Astrocyte (in vitro differentiated cells and primary cell): Measurements from ENCODE around the gene EPS8. TPM values are rescaled to one million over a fixed set of nuclear protein-coding genes. Genes with fewer than 3 reads are reported as not detected.

ENCODE experiments used
- DNase-seq: peaks from one replicate; pipeline ENCODE4 v3.0.0-alpha.2; 2010; ENCODE audit warnings: low read depth
- FAIRE-seq: peaks from 2 replicates; lab custom pipeline; 2011; peaks lifted over from hg19 to GRCh38; lab: Jason Lieb, UNC
- H2AFZ ChIP-seq: 2 replicates; pipeline ENCODE4 v1.6.0; 2012; ENCODE audit warnings: low read depth, low read length, inconsistent platforms
- H3K27ac ChIP-seq: 2 replicates; pipeline ENCODE4 v1.5.1; 2011; ENCODE audit warnings: low read depth, low read length, inconsistent platforms
- H3K27me3 ChIP-seq: 2 replicates; pipeline ENCODE4 v1.6.0; 2011; ENCODE audit warnings: low read length, inconsistent platforms; ENCODE audit not compliant: insufficient read depth
- H3K36me3 ChIP-seq: 2 replicates; pipeline ENCODE4 v1.5.1; 2011; ENCODE audit warnings: low read length, inconsistent platforms; ENCODE audit not compliant: insufficient read depth
- H3K4me1 ChIP-seq: 2 replicates; pipeline ENCODE4 v1.5.1; 2011; ENCODE audit warnings: low read length, inconsistent platforms; ENCODE audit not compliant: insufficient read depth
- H3K4me2 ChIP-seq: 2 replicates; pipeline ENCODE4 v1.6.0; 2012; ENCODE audit warnings: low read length, inconsistent platforms
- H3K4me3 ChIP-seq: 2 replicates; pipeline ENCODE4 v1.5.1; 2011; ENCODE audit warnings: low read depth, mild to moderate bottlenecking, low read length, inconsistent platforms; ENCODE audit not compliant: insufficient read depth
- H3K79me2 ChIP-seq: 2 replicates; pipeline ENCODE4 v1.6.0; 2012; ENCODE audit warnings: mild to moderate bottlenecking, low read length, inconsistent platforms; ENCODE audit not compliant: insufficient read depth
- H3K9ac ChIP-seq: 2 replicates; pipeline ENCODE4 v1.6.0; 2012; ENCODE audit warnings: mild to moderate bottlenecking, low read length, inconsistent platforms
- H3K9me3 ChIP-seq: 2 replicates; pipeline ENCODE4 v1.5.1; 2012; ENCODE audit warnings: low read depth, mild to moderate bottlenecking, low read length, inconsistent platforms; ENCODE audit not compliant: insufficient read depth
- H4K20me1 ChIP-seq: 2 replicates; pipeline ENCODE4 v1.6.0; 2012; ENCODE audit warnings: low read length, inconsistent platforms; ENCODE audit not compliant: insufficient read depth
- H3K27ac Mint-ChIP-seq: one replicate; pipeline ENCODE4 v1.8.0; 2021; ENCODE audit warnings: mild to moderate bottlenecking, mixed read lengths; ENCODE audit not compliant: unreplicated experiment
- H3K27me3 Mint-ChIP-seq: one replicate; pipeline ENCODE4 v1.8.0; 2021; ENCODE audit warnings: low read depth, mixed read lengths; ENCODE audit not compliant: unreplicated experiment
- H3K36me3 Mint-ChIP-seq: one replicate; pipeline ENCODE4 v1.8.0; 2021; ENCODE audit warnings: low read depth, mixed read lengths; ENCODE audit not compliant: unreplicated experiment
- H3K4me1 Mint-ChIP-seq: one replicate; pipeline ENCODE4 v1.8.0; 2021; ENCODE audit warnings: low read depth, mixed read lengths; ENCODE audit not compliant: unreplicated experiment
- H3K4me3 Mint-ChIP-seq: one replicate; pipeline ENCODE4 v1.8.0; 2021; ENCODE audit warnings: mild to moderate bottlenecking, moderate library complexity, mixed read lengths; ENCODE audit not compliant: unreplicated experiment
- H3K9me3 Mint-ChIP-seq: one replicate; pipeline ENCODE4 v1.8.0; 2021; ENCODE audit warnings: mild to moderate bottlenecking, mixed read lengths; ENCODE audit not compliant: unreplicated experiment
- EZH2 ChIP-seq: IDR thresholded peaks from 2 replicates; pipeline ENCODE4 v1.6.1; 2012; ENCODE audit warnings: mild to moderate bottlenecking, low read length, inconsistent platforms; ENCODE audit not compliant: insufficient read depth
- total RNA-seq: library from RNA; stranded (reverse); gene quantifications from 2 replicates; pipeline ENCODE4 v1.2.1, GENCODE V29; 2021
- TF ChIP-seq, protein P1 (sequence below): IDR thresholded peaks from 2 replicates; pipeline ENCODE4 v1.5.1; 2011; ENCODE audit warnings: low read depth, mild to moderate bottlenecking, inconsistent platforms, low read length, moderate library complexity; ENCODE audit not compliant: insufficient read depth

Gene EPS8
- total RNA-seq, 1 donor from 2014 or later: 31.8 TPM

DNA sequence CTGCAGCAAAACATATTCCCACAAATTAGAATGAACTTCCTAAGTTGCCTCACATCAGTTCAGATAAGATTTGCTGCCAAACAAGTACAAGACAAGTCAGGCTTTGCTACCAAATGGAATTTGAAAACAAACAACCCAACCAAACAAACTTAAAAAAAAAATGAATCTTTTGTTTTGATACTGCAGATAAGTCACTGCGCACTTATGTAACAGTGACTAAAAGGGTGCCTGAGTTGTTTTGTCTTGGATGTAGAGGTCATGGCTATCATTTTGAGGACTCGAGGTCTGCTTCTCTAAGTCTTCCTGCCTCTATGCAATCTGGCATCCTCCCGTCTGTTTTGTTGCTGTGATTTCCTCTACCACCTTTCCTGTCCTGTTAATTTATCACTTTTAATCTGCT is 11.1 kb upstream of the EPS8 start:
- no peak overlapping the region for H3K4me3 Mint-ChIP-seq
- Histone ChIP-seq H3K4me3 (no peak overlapping the region), H3K4me1 (peaks cover 4% of the 10 kb centered on the region), H3K9ac (no peak overlapping the region), H3K36me3 (no peaks in the 10 kb centered on the region), H2AFZ (no peak overlapping the region), H4K20me1 (no peaks in the 10 kb centered on the region), H3K4me2 (no peak overlapping the region), H3K27me3 (no peaks in the 10 kb centered on the region), H3K9me3 (no peaks in the 10 kb centered on the region), H3K79me2 (no peaks in the 10 kb centered on the region), H3K27ac (no peak overlapping the region)
- peaks cover 5% of the 10 kb centered on the region for H3K4me1 Mint-ChIP-seq
- H3K36me3 Mint-ChIP-seq: peaks cover 2% of the 10 kb centered on the region
- FAIRE-seq (peak; percentile 58), DNase-seq (no peak)
- H3K27ac Mint-ChIP-seq: no peak overlapping the region
- peaks cover 4% of the 10 kb centered on the region for H3K9me3 Mint-ChIP-seq
- TF ChIP-seq, protein P1, sequence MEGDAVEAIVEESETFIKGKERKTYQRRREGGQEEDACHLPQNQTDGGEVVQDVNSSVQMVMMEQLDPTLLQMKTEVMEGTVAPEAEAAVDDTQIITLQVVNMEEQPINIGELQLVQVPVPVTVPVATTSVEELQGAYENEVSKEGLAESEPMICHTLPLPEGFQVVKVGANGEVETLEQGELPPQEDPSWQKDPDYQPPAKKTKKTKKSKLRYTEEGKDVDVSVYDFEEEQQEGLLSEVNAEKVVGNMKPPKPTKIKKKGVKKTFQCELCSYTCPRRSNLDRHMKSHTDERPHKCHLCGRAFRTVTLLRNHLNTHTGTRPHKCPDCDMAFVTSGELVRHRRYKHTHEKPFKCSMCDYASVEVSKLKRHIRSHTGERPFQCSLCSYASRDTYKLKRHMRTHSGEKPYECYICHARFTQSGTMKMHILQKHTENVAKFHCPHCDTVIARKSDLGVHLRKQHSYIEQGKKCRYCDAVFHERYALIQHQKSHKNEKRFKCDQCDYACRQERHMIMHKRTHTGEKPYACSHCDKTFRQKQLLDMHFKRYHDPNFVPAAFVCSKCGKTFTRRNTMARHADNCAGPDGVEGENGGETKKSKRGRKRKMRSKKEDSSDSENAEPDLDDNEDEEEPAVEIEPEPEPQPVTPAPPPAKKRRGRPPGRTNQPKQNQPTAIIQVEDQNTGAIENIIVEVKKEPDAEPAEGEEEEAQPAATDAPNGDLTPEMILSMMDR: no peak
- no peak for TF ChIP-seq EZH2
- no peaks in the 10 kb centered on the region for H3K27me3 Mint-ChIP-seq

DNA sequence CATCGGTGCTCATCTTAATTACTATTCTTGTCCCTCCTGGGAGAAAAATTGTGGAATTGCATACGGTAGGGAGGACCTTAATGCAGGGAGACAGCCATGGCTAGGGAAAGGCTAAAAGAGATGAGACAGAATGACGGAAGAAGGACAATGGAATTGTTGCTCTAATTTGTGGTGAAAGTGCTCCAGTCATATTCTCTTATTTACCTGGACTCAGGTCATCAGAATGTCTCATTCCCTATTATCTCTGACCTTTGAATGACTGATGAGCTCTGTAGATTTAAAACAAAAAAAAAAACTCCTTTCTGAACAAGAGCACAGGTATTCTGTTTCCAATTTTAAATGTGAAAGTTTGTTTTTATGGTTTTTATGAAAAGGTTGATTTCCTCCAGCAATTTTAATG is 8.6 kb upstream of the EPS8 start:
- Mint-ChIP-seq H3K4me3 (no peak overlapping the region), H3K27ac (peak overlapping the region; percentile 34), H3K27me3 (no peaks in the 10 kb centered on the region), H3K9me3 (peaks cover 4% of the 10 kb centered on the region), H3K36me3 (no peaks in the 10 kb centered on the region), H3K4me1 (peaks cover 5% of the 10 kb centered on the region)
- no peaks in the 10 kb centered on the region for H3K79me2 ChIP-seq
- no peak overlapping the region for H3K27ac ChIP-seq
- no peak overlapping the region for H2AFZ ChIP-seq
- H3K4me3 ChIP-seq: no peak overlapping the region
- peaks cover 4% of the 10 kb centered on the region for H3K4me1 ChIP-seq
- H4K20me1 ChIP-seq: no peaks in the 10 kb centered on the region
- no peak overlapping the region for H3K9ac ChIP-seq
- no peaks in the 10 kb centered on the region for H3K27me3 ChIP-seq
- TF ChIP-seq, protein P1: no peak
- TF ChIP-seq EZH2: no peak
- DNase-seq: no peak
- no peaks in the 10 kb centered on the region for H3K36me3 ChIP-seq
- H3K4me2 ChIP-seq: no peak overlapping the region
- no peaks in the 10 kb centered on the region for H3K9me3 ChIP-seq
- no peak for FAIRE-seq

DNA sequence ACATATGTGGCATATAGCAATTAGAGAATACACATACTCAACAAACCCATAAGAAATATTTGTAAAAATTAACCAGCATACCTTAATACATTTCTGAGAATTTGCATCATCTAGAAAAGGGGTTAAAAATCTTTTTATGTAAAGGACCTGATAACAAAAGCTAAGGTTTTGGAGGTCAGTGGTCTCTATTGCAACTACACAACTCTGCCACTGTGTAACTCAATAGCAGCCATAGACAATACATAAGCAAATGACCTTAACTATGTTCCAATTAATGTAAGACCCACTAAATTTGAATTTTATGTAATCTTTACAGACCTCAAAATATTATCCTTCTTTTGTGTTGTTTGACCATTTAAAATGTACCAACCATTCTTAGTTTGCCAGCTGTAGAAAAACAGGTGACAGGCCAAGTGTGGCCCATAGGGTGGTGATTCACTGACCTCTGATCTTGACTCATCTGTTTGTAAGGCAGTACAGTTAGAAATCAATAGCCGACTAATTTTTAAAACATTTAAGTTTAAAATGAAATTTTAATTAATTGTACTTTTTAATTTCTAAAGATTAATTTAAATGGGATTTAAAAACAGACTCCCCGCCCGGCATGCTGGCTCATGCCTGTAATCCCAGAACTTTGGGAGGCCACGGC is 7.4 kb upstream of the EPS8 start:
- H2AFZ ChIP-seq: no peak overlapping the region
- no peak for FAIRE-seq
- H3K27me3 Mint-ChIP-seq: no peaks in the 10 kb centered on the region
- TF ChIP-seq EZH2: no peak
- TF ChIP-seq, protein P1: no peak
- no peak overlapping the region for H3K4me3 ChIP-seq
- H3K4me1 Mint-ChIP-seq: peaks cover 5% of the 10 kb centered on the region
- H4K20me1 ChIP-seq: no peaks in the 10 kb centered on the region
- no peak overlapping the region for H3K4me2 ChIP-seq
- DNase-seq: peak; percentile 61
- H3K27ac ChIP-seq: no peak overlapping the region
- no peaks in the 10 kb centered on the region for H3K79me2 ChIP-seq
- no peaks in the 10 kb centered on the region for H3K9me3 ChIP-seq
- no peaks in the 10 kb centered on the region for H3K36me3 Mint-ChIP-seq
- H3K27ac Mint-ChIP-seq: no peak overlapping the region
- no peak overlapping the region for H3K4me3 Mint-ChIP-seq
- peaks cover 4% of the 10 kb centered on the region for H3K4me1 ChIP-seq
- H3K9me3 Mint-ChIP-seq: no peaks in the 10 kb centered on the region
- H3K9ac ChIP-seq: no peak overlapping the region
- no peaks in the 10 kb centered on the region for H3K27me3 ChIP-seq
- H3K36me3 ChIP-seq: no peaks in the 10 kb centered on the region
